Mesodermal cell (in vitro differentiated cells): ENCODE data around the gene PCDH12. TPM values are rescaled to one million over a fixed set of nuclear protein-coding genes. Genes with fewer than 3 reads are reported as not detected.
A peak's percentile ranks its signal among the peaks of the same experiment; 100 is the strongest.

Source experiments
- H3K27ac ChIP-seq: 2 replicates; pipeline ENCODE4 v1.7.0; 2013; ENCODE audit warnings: mild to moderate bottlenecking, low read depth, low read length, moderate library complexity; ENCODE audit not compliant: severe bottlenecking
- H3K36me3 ChIP-seq: 2 replicates; pipeline ENCODE4 v1.7.1; 2013; ENCODE audit warnings: mild to moderate bottlenecking, low read length, moderate library complexity; ENCODE audit not compliant: control insufficient read depth, insufficient read depth
- H3K4me1 ChIP-seq: one replicate; pipeline ENCODE4 v1.7.1; 2013; ENCODE audit warnings: mild to moderate bottlenecking, low read length; ENCODE audit not compliant: insufficient read depth, control insufficient read depth, poor library complexity, severe bottlenecking
- H3K4me3 ChIP-seq: 2 replicates; pipeline ENCODE4 v1.7.0; 2013; ENCODE audit warnings: low read length, control low read depth, mild to moderate bottlenecking; ENCODE audit not compliant: insufficient read depth, poor library complexity, severe bottlenecking; ENCODE audit errors: extremely low read depth
- H3K9me3 ChIP-seq: 2 replicates; pipeline ENCODE4 v1.7.1; 2013; ENCODE audit warnings: mild to moderate bottlenecking, low read length, moderate library complexity; ENCODE audit not compliant: control insufficient read depth
- WGBS, 2 experiments: methylation state at CpG; one replicate each; pipeline ENCODE4 v1.1.5; 2013; ENCODE audit warnings: missing lambda C conversion rate in 2 of 2; ENCODE audit not compliant: insufficient coverage in 2 of 2; 5-methylcytosine and 5-hydroxymethylcytosine counted together
- polyA plus RNA-seq, 2 experiments: library from polyadenylated mRNA; stranded (reverse); fragments of 50-300 nt; gene quantifications; one replicate each; pipeline ENCODE4 v1.2.3, GENCODE V29; 2013

PCDH12 gene
- polyA plus RNA-seq (2013, experiment 1 of 2): 5.8 TPM
- polyA plus RNA-seq (2013, experiment 2 of 2): 3.6 TPM

- Histone ChIP-seq H3K27ac (peak within 1 kb of the TSS; percentile 51), H3K36me3 (no peaks in the 10 kb centered on the region), H3K4me1 (peaks cover 23% of the 10 kb centered on the region), H3K9me3 (no peaks in the 10 kb centered on the region), H3K4me3 (no peak within 1 kb of the TSS)
- 41 to 49% methylated on average over 7 of the region's 7 CpGs for WGBS, 2 experiments
Measured at GRCh38 chr5:141958113-141958512, at the start of gene PCDH12. Gene PCDH12, minus strand, starts transcription at chr5:141958202. Its CDS starts 351 bp downstream, at chr5:141957851.

DNA sequence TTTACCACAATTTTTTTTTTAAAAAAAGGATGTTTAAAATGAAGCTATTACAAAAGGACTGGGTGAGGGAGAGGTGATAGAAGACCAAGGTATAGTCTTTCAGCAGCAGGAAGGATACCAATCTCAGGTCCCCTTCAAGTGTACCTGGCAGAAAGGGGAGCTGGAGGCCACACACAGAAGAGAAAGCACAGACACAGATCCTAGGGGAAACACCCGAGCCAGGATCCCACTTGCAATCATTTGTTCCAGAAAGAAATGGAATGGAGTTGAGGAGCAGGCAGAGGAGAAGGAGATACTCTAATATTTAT lies 49.2 kb upstream of the PCDH12 start:
- Histone ChIP-seq H3K9me3 (no peaks in the 10 kb centered on the region), H3K4me1 (no peaks in the 10 kb centered on the region), H3K27ac (no peak overlapping the region), H3K36me3 (peaks cover 85% of the 10 kb centered on the region), H3K4me3 (no peak overlapping the region)
- WGBS, 2 experiments: 100% methylated on average over 1 of the region's 1 CpG; no CpG with 5 or more reads in 1 of the 2 experiments

DNA sequence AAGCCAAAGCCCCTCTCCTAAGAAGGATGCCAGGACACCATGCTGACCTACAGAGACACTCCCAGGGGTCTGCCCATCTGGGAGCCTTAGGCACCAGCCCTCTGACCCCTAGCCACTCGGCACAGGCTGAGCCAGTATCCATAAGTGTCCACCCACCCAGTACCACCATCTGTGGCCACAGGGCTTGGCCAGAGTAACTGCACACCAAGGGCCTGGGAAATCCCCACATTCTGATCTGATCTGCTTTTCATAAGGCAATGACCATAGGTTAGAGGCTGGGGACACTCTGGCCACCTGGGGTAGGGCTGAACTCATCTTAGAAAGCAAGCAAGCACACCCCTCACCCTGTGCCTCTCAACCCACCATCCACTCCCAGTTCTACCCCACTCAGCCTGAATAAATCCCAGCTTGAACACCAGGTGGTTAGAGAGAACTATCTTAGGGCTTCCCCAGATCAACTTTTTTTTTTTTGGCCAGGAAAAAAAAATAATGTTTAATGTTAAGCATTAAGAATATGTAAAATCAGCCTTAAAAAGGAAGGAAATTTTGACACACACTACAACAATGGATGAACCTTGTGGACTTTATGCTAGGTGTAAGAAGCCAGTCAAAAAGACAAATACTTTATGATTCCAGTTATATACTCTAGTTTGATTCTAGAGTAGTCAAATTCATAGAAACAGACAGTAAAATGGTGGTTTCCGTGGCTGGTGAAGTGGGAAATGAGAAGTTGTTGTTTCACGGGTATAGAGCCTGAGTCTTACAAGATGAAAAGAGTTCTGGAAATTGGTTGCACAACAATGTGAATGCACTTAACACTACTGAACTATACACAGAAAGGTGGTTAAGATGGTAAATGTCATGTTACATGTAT lies 48.6 kb upstream of the PCDH12 start:
- Histone ChIP-seq H3K9me3 (no peaks in the 10 kb centered on the region), H3K4me3 (no peak overlapping the region), H3K4me1 (no peaks in the 10 kb centered on the region), H3K27ac (no peak overlapping the region), H3K36me3 (peaks cover 89% of the 10 kb centered on the region)
- WGBS, 2 experiments: 100% methylated on average over 1 to 3 of the region's 3 CpGs

DNA sequence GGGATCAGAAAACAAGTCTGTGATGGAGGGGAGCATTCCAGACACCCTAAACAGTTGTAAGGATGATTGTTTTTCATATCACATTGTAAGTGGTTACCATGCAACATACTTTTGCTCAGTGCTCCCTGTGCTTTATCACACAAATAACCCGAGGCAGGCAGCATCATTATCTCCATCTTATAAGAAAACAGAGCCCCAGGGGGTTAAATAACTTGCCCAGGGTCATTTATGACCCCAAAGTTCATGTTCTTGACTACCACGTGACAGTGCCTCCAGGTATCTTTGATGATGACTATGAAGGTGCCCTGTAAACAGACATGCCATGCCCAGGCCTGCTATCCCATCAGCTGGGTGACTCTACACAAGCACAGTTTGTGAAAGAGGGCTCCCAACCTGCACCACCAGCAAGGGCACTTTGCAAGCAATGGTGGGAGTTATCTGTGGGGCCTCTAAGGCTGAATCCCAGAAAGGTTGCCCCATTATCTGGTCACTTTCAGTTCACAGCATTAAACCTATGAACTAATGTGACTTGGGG lies 45.3 kb upstream of the PCDH12 start:
- Histone ChIP-seq H3K9me3 (no peaks in the 10 kb centered on the region), H3K4me3 (no peak overlapping the region), H3K36me3 (peaks cover 90% of the 10 kb centered on the region), H3K4me1 (no peaks in the 10 kb centered on the region), H3K27ac (no peak overlapping the region)
- WGBS, 2 experiments: 90 to 100% methylated on average over 1 of the region's 2 CpGs

DNA sequence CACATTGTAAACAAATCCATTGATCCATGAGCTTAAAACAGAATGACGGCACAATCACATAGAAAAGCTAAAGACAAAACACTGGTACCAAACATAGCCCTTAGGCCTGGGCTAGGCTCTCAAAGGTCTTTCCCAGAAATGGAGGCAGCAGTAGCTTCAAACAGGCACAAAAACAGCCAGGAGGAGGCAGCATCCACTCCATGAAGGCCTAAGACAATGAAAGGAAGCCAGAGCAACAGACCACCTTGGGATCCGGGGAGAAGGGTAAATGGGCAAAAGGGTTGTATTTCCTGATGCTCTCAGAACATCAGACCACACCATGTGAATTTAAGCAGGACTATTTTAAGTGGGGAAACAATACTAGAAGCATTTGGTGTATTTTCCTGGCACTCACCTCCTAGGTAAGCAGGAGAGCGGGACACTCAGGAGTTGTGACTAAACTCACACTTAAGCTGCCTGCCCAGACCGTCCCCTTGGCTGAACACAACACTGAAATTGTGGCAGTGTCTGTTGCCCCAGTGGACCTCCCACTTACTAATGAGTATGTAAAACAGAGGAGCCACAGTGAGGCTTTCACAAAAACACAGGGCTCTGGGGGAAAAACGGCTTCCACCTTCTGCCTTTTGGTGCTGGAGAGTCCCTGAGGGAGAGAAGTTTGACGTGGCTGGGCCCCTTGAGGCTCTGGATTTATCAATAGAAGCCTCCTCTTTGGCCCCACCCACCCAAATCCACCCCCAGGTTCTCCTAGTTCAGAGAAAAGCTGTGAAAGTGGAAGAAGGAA lies 42.9 kb upstream of the PCDH12 start:
- Histone ChIP-seq H3K36me3 (peaks cover 77% of the 10 kb centered on the region), H3K4me1 (no peaks in the 10 kb centered on the region), H3K4me3 (no peak overlapping the region), H3K9me3 (no peaks in the 10 kb centered on the region), H3K27ac (no peak overlapping the region)
- 82 to 100% methylated on average over 1 to 4 of the region's 6 CpGs for WGBS, 2 experiments

DNA sequence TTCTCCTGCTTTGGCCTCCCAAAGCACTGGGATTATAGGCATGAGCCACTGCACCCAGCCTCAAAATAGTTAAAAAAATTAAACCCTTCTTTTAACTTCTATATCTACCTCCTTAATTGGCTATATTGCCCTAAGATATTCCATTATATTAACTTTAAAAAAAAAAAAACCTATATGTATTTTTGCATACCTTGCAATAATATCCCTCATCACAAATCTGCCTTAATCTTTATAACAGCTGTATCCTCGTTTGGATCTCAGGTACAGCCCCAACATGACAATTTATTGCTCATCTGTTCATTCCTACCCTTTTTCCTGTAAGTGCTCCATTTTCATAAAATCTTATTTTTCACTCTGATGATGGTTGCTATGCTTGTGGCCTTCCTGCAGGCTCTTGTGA lies 42.2 kb upstream of the PCDH12 start:
- H3K9me3 ChIP-seq: no peaks in the 10 kb centered on the region
- H3K4me3 ChIP-seq: no peak overlapping the region
- H3K36me3 ChIP-seq: peaks cover 77% of the 10 kb centered on the region
- H3K4me1 ChIP-seq: no peaks in the 10 kb centered on the region
- H3K27ac ChIP-seq: no peak overlapping the region
- 93 to 100% methylated on average over 1 of the region's 1 CpG for WGBS, 2 experiments

- H3K9me3 ChIP-seq: no peaks in the 10 kb centered on the region
- no peak overlapping the region for H3K27ac ChIP-seq
- peaks cover 79% of the 10 kb centered on the region for H3K36me3 ChIP-seq
- H3K4me3 ChIP-seq: no peak overlapping the region
- no peaks in the 10 kb centered on the region for H3K4me1 ChIP-seq
- WGBS, 2 experiments: 75 to 82% methylated on average over 6 of the region's 6 CpGs
Measured at GRCh38 chr5:141997358-141997960, 39.5 kb upstream of the PCDH12 start.

DNA sequence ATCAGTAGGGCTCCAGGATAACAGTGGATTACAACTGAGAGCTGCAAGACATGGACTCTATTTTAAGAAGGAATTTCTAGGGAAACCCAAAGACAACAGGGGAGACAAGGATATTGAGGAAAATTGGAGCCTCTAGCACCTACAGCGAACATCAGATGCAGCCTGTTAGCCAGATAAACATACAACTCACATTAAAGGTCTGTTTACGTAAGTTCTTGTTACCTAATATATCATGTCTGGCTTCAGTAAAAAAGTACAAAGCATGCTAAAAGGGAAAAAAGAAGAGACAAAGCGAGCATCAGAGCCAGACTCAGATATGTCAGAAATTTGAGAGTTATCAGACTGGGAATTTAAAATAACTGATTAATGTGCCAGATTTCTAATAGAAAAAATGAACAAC lies 37.7 kb upstream of the PCDH12 start:
- Histone ChIP-seq H3K4me1 (no peaks in the 10 kb centered on the region), H3K27ac (no peak overlapping the region), H3K9me3 (no peaks in the 10 kb centered on the region), H3K36me3 (peaks cover 70% of the 10 kb centered on the region), H3K4me3 (no peak overlapping the region)
- 100% methylated on average over 1 of the region's 3 CpGs; no CpG with 5 or more reads in 1 of the 2 experiments for WGBS, 2 experiments

DNA sequence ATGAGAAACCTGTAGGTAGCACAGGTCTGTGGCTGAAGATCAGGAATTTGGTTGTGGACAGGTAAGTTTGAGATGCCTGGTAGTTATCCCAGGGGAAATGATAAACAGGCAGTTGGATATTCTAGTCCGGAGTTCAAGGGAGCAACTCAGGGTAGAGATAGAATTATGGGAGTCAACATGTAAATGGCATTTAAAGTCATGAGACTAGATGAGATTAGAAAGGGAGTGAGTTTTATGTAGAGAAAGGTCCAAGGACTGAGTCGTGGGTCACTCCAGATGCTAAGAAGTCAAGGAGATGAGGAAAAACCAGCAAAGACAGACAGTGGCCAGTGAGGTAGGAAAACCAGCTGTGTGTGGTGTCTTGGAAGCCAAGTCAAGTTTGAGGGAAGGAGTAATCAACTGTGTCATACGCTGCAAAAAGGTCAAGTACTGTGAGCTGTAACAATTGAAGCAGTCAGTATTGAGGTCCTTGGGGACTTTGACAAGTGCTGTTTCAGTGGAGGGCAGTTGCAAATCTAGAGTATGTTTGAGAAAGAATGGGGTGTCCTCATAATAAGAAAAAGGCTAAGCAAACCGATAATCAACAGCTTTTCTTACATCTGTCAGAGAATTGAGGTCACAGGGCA lies 36.6 kb upstream of the PCDH12 start:
- WGBS, 2 experiments: 67 to 72% methylated on average over 4 of the region's 4 CpGs
- Histone ChIP-seq H3K36me3 (peaks cover 70% of the 10 kb centered on the region), H3K4me3 (no peak overlapping the region)

GRCh38 chr5:141992349-141992963 lies 34.5 kb upstream of the PCDH12 start:
- 20% methylated on average over 1 of the region's 2 CpGs; no CpG with 5 or more reads in 1 of the 2 experiments for WGBS, 2 experiments
- no peak overlapping the region for H3K27ac ChIP-seq
- no peak overlapping the region for H3K4me3 ChIP-seq
- H3K36me3 ChIP-seq: peaks cover 63% of the 10 kb centered on the region
- H3K9me3 ChIP-seq: no peaks in the 10 kb centered on the region
- H3K4me1 ChIP-seq: no peaks in the 10 kb centered on the region

More for the DNA sequence above, 36.6 kb upstream of the PCDH12 start:
- Histone ChIP-seq H3K9me3 (no peaks in the 10 kb centered on the region), H3K4me1 (no peaks in the 10 kb centered on the region), H3K27ac (no peak overlapping the region)
